ENCODE measurements around the gene MFGE8.

DNA sequence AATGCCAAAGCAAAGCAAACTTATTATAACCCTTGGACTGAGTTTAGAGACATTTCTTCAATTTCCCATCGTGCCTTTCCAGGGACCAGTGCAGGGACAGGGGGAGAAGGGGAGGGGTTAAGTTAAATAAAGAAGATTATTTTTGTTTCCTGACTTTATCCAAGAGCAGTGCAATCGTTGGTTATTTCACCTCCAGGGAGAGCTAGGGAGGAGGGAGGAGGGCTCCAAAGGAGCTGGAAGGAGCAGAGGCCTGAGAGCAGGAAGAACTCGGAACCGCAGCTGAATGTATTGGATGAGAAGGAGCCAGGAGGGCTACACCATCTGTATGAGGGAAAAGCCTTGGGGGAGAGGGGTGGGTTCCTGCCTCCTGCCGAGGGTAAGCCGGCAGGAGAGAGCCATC lies 38.5 kb downstream of the MFGE8 start:
- TF ChIP-seq, protein P1, sequence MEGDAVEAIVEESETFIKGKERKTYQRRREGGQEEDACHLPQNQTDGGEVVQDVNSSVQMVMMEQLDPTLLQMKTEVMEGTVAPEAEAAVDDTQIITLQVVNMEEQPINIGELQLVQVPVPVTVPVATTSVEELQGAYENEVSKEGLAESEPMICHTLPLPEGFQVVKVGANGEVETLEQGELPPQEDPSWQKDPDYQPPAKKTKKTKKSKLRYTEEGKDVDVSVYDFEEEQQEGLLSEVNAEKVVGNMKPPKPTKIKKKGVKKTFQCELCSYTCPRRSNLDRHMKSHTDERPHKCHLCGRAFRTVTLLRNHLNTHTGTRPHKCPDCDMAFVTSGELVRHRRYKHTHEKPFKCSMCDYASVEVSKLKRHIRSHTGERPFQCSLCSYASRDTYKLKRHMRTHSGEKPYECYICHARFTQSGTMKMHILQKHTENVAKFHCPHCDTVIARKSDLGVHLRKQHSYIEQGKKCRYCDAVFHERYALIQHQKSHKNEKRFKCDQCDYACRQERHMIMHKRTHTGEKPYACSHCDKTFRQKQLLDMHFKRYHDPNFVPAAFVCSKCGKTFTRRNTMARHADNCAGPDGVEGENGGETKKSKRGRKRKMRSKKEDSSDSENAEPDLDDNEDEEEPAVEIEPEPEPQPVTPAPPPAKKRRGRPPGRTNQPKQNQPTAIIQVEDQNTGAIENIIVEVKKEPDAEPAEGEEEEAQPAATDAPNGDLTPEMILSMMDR (IDR thresholded peaks at IDR 0.05), result no peak
- TF ChIP-seq POLR2A (IDR thresholded peaks at IDR 0.05), result no peak
- no peak for TF ChIP-seq POLR2AphosphoS5 (IDR thresholded peaks at IDR 0.05)
- TF ChIP-seq EP300 (IDR thresholded peaks at IDR 0.05; ENCODE audit: low read depth), result no peak

Data from transverse colon (tissue), 4 donors.